OCI-M2 (cell line): ENCODE data around the gene B3GNT3.

Experiments
- DNase-seq: peaks from one replicate; lab custom pipeline; 2025; ENCODE audit not compliant: unreplicated experiment; lab: John Stamatoyannopoulos, UW

Gene B3GNT3

DNA sequence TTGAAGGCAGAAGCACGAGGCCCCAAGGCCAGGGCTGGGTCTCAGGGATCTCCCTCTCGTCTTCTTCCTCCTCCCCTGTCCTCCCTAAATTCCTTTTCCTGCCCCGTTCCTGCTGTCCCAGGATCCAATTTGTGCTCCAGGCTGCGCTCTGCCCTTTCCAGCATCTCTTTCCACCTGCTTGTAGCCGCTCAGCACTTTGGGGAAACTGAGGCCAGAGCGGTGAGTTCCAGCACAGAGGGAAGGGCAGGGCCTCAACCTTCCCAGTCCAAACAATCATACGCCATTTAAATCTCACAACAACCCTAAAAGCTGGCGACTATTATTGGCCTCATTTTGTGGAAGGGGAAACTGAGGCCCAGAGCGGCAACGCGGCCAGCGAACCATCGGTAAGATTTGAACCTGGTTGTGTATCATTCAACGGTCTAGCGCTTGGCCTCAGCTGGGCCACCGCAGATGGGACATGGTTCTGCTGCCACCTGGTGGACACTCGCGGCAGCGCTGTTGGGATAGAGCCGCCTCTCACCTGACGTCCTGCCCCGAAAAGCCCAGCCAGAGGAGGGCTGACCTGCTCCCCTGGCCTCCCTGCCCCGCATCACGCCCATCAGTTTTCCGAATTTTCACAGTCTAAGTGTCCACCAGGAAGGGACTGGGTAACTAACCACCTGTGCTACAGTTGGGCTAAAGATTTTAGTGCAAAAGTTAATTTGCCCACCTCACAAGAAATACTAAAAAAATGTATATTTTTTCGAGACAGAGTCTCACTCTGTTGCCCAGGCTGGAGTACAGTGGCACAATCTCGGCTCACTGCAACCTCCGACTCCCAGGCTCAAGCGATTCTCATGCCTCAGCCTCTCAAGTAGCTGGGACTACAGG lies 60.6 kb downstream of the B3GNT3 start:
- DNase-seq, result peak; percentile 67

DNA sequence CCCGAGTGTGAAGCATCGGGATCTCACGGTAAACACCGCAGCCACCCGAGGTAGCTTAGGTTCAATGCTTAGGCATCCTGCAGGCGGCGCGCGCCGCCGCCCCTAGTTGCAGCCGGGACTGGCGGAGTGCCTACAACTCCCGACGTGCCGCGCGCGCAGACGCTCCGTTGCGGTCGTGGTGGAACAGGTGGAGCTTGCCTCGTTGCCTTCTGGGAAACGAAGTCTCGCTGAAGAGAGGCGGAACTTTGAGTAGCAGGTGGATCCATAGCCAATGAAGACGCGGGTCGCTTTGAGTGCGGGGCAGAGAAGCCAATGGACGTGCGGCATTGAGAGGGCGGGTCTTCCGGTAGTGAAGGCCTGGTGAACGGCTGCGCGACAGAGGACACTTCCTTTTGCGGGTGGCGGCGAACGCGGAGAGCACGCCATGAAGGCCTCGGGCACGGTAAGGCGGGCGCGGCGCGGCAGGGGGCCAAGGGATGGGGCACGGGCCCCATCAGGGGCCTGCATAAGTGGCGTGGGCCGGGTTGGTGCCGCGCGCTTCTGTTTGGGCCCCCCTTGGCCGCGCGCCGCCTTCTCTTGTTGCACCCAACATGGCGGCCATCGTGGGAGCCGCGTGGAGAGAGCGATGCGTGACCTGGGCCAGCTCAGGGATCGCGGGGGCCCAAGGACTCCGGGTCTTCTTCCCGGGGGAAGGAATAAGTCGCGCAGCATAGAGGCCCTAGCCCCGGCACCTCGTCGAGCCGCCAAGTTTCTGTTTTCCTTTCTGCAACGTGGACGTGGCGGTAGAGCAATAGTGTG lies 64.8 kb downstream of the B3GNT3 start, which contains the start of gene RPL18A:
RPL18A (plus strand) TSS at position 378 of the 798 bp plus-strand sequence; CDS start at position 425, 47 bp downstream.
- DNase-seq, result peak; percentile 89

DNA sequence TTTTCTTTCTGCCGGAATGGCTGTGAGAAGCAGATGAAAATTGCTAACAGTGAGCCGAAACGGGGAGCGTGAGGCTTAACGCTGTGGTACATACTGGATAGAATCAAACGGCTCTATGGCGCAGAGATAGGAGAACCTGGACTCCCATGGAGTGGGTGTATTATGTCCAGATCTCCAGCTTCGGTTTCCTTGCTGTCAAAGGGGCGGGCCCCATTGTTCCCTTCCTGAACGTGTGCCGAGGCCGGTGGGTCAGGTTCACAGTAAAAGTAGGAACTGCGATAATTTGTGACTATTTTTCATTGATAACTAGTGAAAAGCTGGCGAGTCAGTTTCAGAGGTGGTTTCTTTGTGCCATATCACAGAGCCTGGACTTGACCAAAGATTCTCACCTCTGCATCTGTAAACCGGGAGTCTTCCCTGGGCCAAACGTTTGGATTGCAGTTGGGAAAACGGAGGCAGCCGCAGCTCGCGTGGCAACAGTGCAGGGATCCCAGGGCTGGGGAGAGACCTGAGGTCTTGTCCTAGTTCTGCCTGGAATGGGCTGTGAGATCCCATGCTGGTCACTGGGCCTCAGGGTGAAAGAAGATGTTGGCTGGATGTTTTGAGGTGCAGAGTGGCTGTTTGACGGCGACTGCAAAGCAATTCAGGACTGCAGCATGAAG lies 65.5 kb downstream of the B3GNT3 start:
- no peak for DNase-seq

DNA sequence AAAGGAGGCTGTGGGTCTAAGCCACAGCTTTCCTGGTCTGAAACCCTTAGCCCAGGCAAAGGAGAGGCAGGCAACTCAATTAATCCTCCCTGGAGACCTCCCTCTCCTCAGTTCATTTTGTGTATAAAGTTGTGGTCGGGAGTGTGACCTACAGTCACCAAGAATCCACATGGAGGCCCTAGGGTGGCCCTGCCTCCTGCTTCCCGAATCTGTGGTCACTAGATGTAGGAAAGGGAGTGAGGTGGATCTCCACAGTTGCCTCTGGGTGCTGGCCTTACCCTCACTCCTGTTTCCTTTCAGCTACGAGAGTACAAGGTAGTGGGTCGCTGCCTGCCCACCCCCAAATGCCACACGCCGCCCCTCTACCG lies 66.0 kb downstream of the B3GNT3 start:
- no peak for DNase-seq

DNA sequence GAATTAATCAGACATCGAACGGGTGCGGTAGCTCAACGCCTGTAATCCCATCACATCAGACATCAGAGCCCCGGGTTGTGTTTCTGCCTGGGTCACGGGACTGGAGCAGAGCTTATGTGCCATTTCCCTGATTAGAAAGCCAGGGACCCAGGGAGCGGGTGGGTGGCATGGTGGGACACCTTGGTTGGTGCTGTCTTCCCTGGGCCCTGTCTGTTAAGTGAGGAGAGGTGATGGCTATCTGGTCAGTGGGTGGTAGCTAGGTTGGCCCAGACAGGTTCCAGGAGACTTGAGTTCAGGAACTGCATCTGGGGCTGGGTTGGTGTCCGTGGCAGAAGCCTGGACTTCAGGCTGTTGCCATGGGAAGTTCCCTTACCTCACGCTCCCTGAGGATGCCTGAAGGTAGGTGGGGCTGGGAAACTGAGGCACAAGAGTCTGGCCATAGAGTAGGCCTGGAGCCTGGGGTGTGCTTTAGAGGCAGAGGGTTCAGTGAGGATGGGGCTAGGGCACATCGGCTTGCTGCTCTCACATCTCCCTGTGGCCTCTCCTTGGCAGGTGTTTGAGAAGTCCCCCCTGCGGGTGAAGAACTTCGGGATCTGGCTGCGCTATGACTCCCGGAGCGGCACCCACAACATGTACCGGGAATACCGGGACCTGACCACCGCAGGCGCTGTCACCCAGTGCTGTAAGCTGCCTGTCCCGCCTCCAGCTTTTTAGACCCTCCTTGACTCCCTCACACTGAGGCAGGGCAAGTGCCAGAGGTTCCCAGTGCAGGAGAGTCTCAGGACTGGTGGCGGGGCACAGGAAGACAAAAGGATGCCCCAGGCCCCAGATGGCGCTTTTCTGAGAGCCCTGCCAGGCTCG lies 66.8 kb downstream of the B3GNT3 start:
- no peak for DNase-seq

DNA sequence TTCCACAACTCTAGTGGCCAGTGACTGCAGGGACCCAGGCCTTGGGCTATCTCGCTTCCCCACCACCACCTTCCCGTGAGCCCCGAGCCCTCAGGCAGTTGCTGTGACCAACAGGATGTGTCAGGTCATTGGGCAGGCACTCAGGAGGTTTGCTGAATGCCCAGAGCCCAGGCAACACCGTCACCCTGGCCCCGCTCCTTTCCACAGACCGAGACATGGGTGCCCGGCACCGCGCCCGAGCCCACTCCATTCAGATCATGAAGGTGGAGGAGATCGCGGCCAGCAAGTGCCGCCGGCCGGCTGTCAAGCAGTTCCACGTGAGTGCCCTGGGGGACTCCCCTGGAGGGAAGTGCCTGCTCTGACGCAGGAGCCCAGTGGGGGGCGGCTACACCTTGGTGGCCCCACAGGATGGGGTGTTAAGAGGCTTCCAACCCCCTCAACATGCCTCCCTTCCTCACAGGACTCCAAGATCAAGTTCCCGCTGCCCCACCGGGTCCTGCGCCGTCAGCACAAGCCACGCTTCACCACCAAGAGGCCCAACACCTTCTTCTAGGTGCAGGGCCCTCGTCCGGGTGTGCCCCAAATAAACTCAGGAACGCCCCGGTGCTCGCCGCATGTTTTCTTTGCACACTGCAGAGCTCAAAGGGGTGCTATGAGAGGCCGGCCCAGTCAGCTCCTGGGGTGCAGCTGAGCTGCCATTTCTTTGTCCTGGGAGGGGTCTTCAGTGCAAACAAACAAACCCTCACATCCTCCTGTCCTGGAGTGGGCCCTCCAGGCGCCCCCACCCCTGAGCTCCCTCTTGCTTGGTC lies 68.0 kb downstream of the B3GNT3 start:
- no peak for DNase-seq
